ENCODE measurements around the gene PPAN.

The PPAN gene

GRCh38 chr19:10152100-10152499 lies 45.9 kb downstream of the PPAN start:
- no peak for DNase-seq (ENCODE audit: extremely low read depth, low read depth)
- TF ChIP-seq, protein P1, sequence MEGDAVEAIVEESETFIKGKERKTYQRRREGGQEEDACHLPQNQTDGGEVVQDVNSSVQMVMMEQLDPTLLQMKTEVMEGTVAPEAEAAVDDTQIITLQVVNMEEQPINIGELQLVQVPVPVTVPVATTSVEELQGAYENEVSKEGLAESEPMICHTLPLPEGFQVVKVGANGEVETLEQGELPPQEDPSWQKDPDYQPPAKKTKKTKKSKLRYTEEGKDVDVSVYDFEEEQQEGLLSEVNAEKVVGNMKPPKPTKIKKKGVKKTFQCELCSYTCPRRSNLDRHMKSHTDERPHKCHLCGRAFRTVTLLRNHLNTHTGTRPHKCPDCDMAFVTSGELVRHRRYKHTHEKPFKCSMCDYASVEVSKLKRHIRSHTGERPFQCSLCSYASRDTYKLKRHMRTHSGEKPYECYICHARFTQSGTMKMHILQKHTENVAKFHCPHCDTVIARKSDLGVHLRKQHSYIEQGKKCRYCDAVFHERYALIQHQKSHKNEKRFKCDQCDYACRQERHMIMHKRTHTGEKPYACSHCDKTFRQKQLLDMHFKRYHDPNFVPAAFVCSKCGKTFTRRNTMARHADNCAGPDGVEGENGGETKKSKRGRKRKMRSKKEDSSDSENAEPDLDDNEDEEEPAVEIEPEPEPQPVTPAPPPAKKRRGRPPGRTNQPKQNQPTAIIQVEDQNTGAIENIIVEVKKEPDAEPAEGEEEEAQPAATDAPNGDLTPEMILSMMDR (IDR thresholded peaks at IDR 0.05; ENCODE audit: low read depth, low read length): no peak

- TF ChIP-seq, protein P1 (IDR thresholded peaks at IDR 0.05; ENCODE audit: low read depth, low read length): no peak
- no peak for DNase-seq (ENCODE audit: extremely low read depth, low read depth)
Measured at GRCh38 chr19:10155839-10156238, 49.7 kb downstream of the PPAN start.

- TF ChIP-seq, protein P1 (IDR thresholded peaks at IDR 0.05; ENCODE audit: low read depth, low read length): no peak
- DNase-seq (ENCODE audit: extremely low read depth, low read depth): no peak
Measured at GRCh38 chr19:10158071-10158470, 51.9 kb downstream of the PPAN start.

- no peak for DNase-seq (ENCODE audit: extremely low read depth, low read depth)
- TF ChIP-seq, protein P1 (IDR thresholded peaks at IDR 0.05; ENCODE audit: low read depth, low read length): no peak
Measured at GRCh38 chr19:10158485-10158884, 52.3 kb downstream of the PPAN start.

GRCh38 chr19:10159610-10160009 lies 53.4 kb downstream of the PPAN start:
- no peak for DNase-seq (ENCODE audit: extremely low read depth, low read depth)
- TF ChIP-seq, protein P1 (IDR thresholded peaks at IDR 0.05; ENCODE audit: low read depth, low read length): no peak
